Mesendoderm (in vitro differentiated cells): ENCODE measurements around the gene RAB44.

ENCODE experiments used
- DNase-seq: peaks from one replicate; pipeline ENCODE4 v3.0.0; 2013
- H2AK5ac ChIP-seq: 2 replicates; pipeline ENCODE4 v1.6.1; 2013; ENCODE audit warnings: low read length, inconsistent platforms
- H2BK120ac ChIP-seq: 2 replicates; pipeline ENCODE4 v1.6.1; 2013; ENCODE audit warnings: low read depth, mild to moderate bottlenecking, low read length, moderate library complexity, mixed read lengths
- H2BK15ac ChIP-seq: replicated peaks from 2 replicates; pipeline ENCODE4 v1.6.1; 2013; ENCODE audit warnings: low read depth, mild to moderate bottlenecking, moderate library complexity
- H2BK5ac ChIP-seq: 2 replicates; pipeline ENCODE4 v1.6.1; 2013; ENCODE audit warnings: low read length, inconsistent platforms
- H3K18ac ChIP-seq: 2 replicates; pipeline ENCODE4 v1.6.1; 2013; ENCODE audit warnings: mild to moderate bottlenecking, low read length, mixed read lengths
- H3K23ac ChIP-seq: one replicate; pipeline ENCODE4 v1.6.1; 2013; ENCODE audit warnings: low read length
- H3K27ac ChIP-seq: 2 replicates; pipeline ENCODE4 v1.5.1; 2013; ENCODE audit warnings: low read depth, mild to moderate bottlenecking, inconsistent platforms, low read length, moderate library complexity
- H3K27me3 ChIP-seq: 2 replicates; pipeline ENCODE4 v1.6.1; 2013; ENCODE audit warnings: low read length, control low read depth, mild to moderate bottlenecking, inconsistent platforms; ENCODE audit not compliant: insufficient read depth, poor library complexity
- H3K36me3 ChIP-seq: 2 replicates; pipeline ENCODE4 v1.6.1; 2013; ENCODE audit warnings: low read length, inconsistent platforms; ENCODE audit not compliant: control insufficient read depth, insufficient read depth
- H3K4ac ChIP-seq: one replicate; pipeline ENCODE4 v1.6.1; 2013; ENCODE audit warnings: low read depth, mild to moderate bottlenecking, low read length, moderate library complexity
- H3K4me1 ChIP-seq: 2 replicates; pipeline ENCODE4 v1.6.1; 2013; ENCODE audit warnings: low read depth, low read length, inconsistent platforms; ENCODE audit not compliant: control insufficient read depth
- H3K4me2 ChIP-seq: 2 replicates; pipeline ENCODE4 v1.6.1; 2013; ENCODE audit warnings: low read length
- H3K4me3 ChIP-seq: 2 replicates; pipeline ENCODE4 v1.5.1; 2013; ENCODE audit warnings: mild to moderate bottlenecking, low read length
- H3K56ac ChIP-seq: one replicate; pipeline ENCODE4 v1.6.1; 2013; ENCODE audit warnings: low read length
- H3K79me1 ChIP-seq: 2 replicates; pipeline ENCODE4 v1.6.1; 2013; ENCODE audit warnings: low read length, inconsistent platforms
- H3K79me2 ChIP-seq: 2 replicates; pipeline ENCODE4 v1.6.1; 2013; ENCODE audit warnings: mild to moderate bottlenecking, low read length; ENCODE audit not compliant: control insufficient read depth, insufficient read depth
- H3K9ac ChIP-seq: 2 replicates; pipeline ENCODE4 v1.6.1; 2013; ENCODE audit warnings: low read length, inconsistent platforms
- H4K5ac ChIP-seq: one replicate; pipeline ENCODE4 v1.6.1; 2013; ENCODE audit warnings: low read length
- H4K8ac ChIP-seq: one replicate; pipeline ENCODE4 v1.6.1; 2013; ENCODE audit warnings: low read depth, mild to moderate bottlenecking, control low read depth, low read length, moderate library complexity
- WGBS: extraction: QIAGEN DNeasy Blood & Tissue Kit; methylation state at CpG from one replicate; pipeline ENCODE4 v1.1.7; 2013; ENCODE audit warnings: low lambda C conversion rate, missing lambda C conversion rate; ENCODE audit not compliant: insufficient coverage; ENCODE audit errors: extremely low coverage; 5-methylcytosine and 5-hydroxymethylcytosine counted together

RAB44 gene

DNA sequence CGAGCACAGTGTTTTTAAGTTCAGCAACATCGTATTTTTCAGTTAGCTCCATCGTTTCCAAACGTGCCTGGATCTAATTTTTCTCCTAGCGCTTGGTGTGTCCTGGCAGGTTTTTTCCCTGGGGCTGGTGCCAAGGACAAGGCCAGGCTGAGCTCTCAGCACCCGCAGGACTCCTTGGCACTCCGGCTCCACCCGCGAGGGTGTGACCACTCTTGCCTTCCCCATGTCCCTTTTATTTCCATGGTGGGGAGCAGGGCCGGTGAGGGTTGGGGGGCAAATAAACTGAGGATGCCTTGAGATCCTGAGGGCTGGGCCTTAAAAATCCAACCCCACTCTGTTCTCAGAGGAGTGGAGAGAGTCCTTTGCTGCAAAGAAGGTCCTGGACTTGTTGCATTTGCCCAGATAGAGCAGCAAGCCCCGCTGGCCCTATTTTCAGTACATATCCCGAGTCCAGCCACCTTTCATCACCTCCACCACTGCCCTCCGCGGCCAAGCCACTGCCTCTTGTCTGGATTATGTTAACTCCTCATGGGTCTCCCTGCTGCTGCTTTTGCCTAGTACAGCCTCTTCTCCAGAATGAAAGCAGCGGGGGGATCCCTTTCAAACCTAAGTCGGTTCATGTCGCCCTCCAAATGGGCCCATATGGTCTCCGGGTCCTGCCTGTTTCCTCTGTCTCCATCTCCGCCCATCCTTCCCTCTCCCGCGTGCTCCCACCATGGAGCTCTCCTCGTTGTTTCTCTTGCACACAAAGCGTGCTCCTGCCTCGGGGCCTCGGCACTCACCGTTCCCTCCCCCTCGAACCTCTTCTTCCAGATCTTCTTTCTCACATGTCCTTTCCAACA is 4.5 kb upstream of the RAB44 start:
- H2AK5ac ChIP-seq: no peak overlapping the region
- no peak overlapping the region for H4K8ac ChIP-seq
- H3K18ac ChIP-seq: no peak overlapping the region
- H4K5ac ChIP-seq: no peak overlapping the region
- H3K79me2 ChIP-seq: no peaks in the 10 kb centered on the region
- no peak overlapping the region for H3K56ac ChIP-seq
- no peak overlapping the region for H3K4ac ChIP-seq
- H3K27me3 ChIP-seq: no peaks in the 10 kb centered on the region
- no peaks in the 10 kb centered on the region for H3K36me3 ChIP-seq
- H3K4me3 ChIP-seq: no peak overlapping the region
- DNase-seq: no peak
- H3K9ac ChIP-seq: no peak overlapping the region
- no peak overlapping the region for H2BK120ac ChIP-seq
- H2BK5ac ChIP-seq: no peak overlapping the region
- no peak overlapping the region for H3K4me2 ChIP-seq
- H3K79me1 ChIP-seq: no peaks in the 10 kb centered on the region
- H3K27ac ChIP-seq: no peak overlapping the region
- no CpG with 5 or more reads among the region's 27 CpGs for WGBS
- no peak overlapping the region for H2BK15ac ChIP-seq
- no peak overlapping the region for H3K23ac ChIP-seq
- no peaks in the 10 kb centered on the region for H3K4me1 ChIP-seq

DNA sequence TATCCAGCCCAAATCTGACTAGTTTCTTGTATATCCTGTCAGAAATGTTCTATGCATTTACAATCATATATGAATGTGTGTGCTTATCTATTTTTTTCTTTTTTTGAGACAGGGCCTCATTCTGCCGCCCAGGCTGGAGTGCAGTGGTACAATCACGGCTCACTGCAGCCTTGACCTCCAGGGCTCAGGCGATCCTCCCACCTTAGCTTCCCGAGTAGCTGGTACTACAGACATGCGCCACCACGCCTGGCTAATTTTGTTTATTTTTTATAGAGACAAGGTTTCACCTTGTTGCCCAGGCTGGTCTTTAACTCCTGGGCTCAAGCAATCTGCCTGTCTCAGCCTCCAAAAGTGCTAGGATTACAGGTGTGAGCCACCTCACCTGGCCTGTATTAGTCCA is 3.0 kb upstream of the RAB44 start:
- no peak overlapping the region for H4K8ac ChIP-seq

DNA sequence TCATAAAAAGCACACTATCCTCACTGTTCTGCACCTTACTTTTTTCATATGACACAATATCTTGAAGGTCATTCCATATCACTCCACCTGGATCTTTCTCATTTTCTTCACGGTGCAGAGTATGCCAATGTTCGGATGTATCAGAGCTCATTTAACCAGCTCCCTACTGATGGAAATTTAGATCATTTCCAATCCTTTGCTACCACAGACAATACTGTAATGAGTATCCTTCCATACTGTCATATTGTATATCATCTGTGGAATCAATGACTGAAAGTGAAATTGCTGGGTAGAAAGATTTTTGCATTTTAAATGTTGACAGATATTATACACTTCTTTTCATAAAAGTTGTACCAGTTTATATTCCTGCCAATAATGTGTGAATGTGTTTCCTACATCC is 2.2 kb upstream of the RAB44 start:
- Histone ChIP-seq H3K56ac (no peak overlapping the region), H3K4me3 (no peak overlapping the region), H3K79me1 (no peaks in the 10 kb centered on the region), H3K23ac (no peak overlapping the region), H3K36me3 (no peaks in the 10 kb centered on the region), H4K5ac (no peak overlapping the region), H3K27ac (no peak overlapping the region), H2AK5ac (no peak overlapping the region), H3K4ac (no peak overlapping the region), H4K8ac (no peak overlapping the region), H3K4me1 (no peaks in the 10 kb centered on the region), H3K4me2 (no peak overlapping the region), H3K79me2 (no peaks in the 10 kb centered on the region), H3K9ac (no peak overlapping the region), H2BK5ac (no peak overlapping the region), H2BK15ac (no peak overlapping the region), H2BK120ac (no peak overlapping the region), H3K18ac (no peak overlapping the region), H3K27me3 (no peaks in the 10 kb centered on the region)
- no CpG with 5 or more reads among the region's 2 CpGs for WGBS
- no peak for DNase-seq

More for the DNA sequence above, 3.0 kb upstream of the RAB44 start:
- Histone ChIP-seq H3K79me1 (no peaks in the 10 kb centered on the region), H3K4me3 (no peak overlapping the region), H3K4me1 (no peaks in the 10 kb centered on the region), H3K27ac (no peak overlapping the region), H3K18ac (no peak overlapping the region), H2BK120ac (no peak overlapping the region), H3K79me2 (no peaks in the 10 kb centered on the region), H2BK5ac (no peak overlapping the region), H3K36me3 (no peaks in the 10 kb centered on the region), H3K9ac (no peak overlapping the region), H3K4ac (no peak overlapping the region), H2BK15ac (no peak overlapping the region), H3K23ac (no peak overlapping the region), H3K27me3 (no peaks in the 10 kb centered on the region), H3K56ac (no peak overlapping the region), H3K4me2 (no peak overlapping the region), H4K5ac (no peak overlapping the region), H2AK5ac (no peak overlapping the region)
- no CpG with 5 or more reads among the region's 6 CpGs for WGBS
- DNase-seq: no peak

DNA sequence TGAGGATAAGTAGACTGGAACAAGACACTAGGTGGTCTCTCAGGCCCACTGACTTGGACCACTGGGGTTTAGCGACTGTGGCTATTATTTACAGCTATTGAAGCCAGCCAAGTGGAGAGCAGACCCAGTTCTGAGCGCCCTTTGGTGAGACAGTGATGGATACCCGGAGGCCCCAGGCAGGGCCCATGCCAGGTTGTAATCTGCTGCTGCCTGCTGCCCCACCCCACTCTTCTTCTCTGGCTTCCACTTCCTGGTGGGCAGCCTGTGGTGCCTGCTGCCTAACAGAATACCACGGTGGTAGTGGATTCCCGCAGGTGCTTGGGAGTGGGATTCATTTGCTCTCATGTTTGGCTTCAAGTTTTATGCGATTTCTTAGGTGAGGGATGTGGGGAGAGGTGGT is 570 bp downstream of the RAB44 start:
- H3K4me1 ChIP-seq: no peaks in the 10 kb centered on the region
- no peaks in the 10 kb centered on the region for H3K36me3 ChIP-seq
- no peak overlapping the region for H2BK15ac ChIP-seq
- no peak overlapping the region for H3K56ac ChIP-seq
- H2AK5ac ChIP-seq: no peak overlapping the region
- no peak overlapping the region for H3K4ac ChIP-seq
- no peak overlapping the region for H2BK5ac ChIP-seq
- H3K23ac ChIP-seq: no peak overlapping the region
- H4K5ac ChIP-seq: no peak overlapping the region
- DNase-seq: no peak
- no peak overlapping the region for H3K4me3 ChIP-seq
- no peaks in the 10 kb centered on the region for H3K79me1 ChIP-seq
- no peak overlapping the region for H3K27ac ChIP-seq
- no peak overlapping the region for H3K9ac ChIP-seq
- no peak overlapping the region for H4K8ac ChIP-seq
- H3K4me2 ChIP-seq: no peak overlapping the region
- H3K79me2 ChIP-seq: no peaks in the 10 kb centered on the region
- no CpG with 5 or more reads among the region's 6 CpGs for WGBS
- H2BK120ac ChIP-seq: no peak overlapping the region
- no peaks in the 10 kb centered on the region for H3K27me3 ChIP-seq
- no peak overlapping the region for H3K18ac ChIP-seq

DNA sequence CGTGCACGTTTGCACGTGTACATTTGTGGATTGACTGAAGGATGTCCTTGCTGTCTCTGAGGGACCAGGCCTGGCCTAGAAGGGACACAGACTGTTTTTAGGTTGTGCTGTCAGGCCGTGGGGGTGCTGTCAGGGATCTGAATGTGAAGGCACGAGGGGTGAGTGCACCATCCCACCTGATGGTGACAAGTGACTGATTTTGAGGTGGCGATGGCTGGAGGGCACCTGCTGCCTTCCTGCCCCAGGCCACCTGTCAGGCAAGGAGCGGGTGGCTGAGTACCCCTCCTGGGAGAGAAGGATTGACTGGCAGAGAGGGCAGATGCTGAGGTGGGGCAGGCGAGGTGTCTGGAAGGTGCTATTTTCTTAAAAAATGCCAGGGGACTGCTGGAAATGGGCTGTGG is 1.2 kb downstream of the RAB44 start:
- H4K8ac ChIP-seq: no peak overlapping the region
- no CpG with 5 or more reads among the region's 8 CpGs for WGBS
- H3K27ac ChIP-seq: no peak overlapping the region
- H4K5ac ChIP-seq: no peak overlapping the region
- H3K9ac ChIP-seq: no peak overlapping the region
- H3K23ac ChIP-seq: no peak overlapping the region
- no peaks in the 10 kb centered on the region for H3K79me1 ChIP-seq
- H3K4me2 ChIP-seq: no peak overlapping the region
- no peak overlapping the region for H2BK120ac ChIP-seq
- DNase-seq: no peak
- H3K4me3 ChIP-seq: no peak overlapping the region
- H3K56ac ChIP-seq: no peak overlapping the region
- no peak overlapping the region for H3K18ac ChIP-seq
- no peaks in the 10 kb centered on the region for H3K4me1 ChIP-seq
- no peaks in the 10 kb centered on the region for H3K27me3 ChIP-seq
- H2BK5ac ChIP-seq: no peak overlapping the region
- no peak overlapping the region for H2BK15ac ChIP-seq
- no peak overlapping the region for H3K4ac ChIP-seq
- no peaks in the 10 kb centered on the region for H3K79me2 ChIP-seq
- no peaks in the 10 kb centered on the region for H3K36me3 ChIP-seq
- no peak overlapping the region for H2AK5ac ChIP-seq

DNA sequence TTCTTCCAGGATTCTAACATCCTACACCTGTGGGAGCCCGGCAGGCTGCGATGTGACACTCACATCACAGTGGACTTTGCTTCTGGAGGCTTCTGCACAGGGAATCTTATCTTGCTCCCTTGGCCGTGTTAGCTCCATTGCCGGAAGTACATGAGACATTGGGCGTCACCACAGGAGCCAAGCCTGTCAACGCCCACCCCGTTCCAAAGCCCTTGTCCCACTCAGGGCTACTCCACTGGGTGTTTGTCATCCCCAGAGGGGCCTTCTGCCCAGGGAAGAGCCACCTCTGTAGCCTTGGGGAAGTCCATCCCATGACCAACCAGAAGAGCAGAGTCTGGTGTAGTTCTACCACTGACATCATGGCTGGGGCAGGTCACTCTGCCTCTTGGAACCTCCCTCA is 1.7 kb downstream of the RAB44 start:
- Histone ChIP-seq H3K27ac (no peak overlapping the region), H4K5ac (no peak overlapping the region)

More for the DNA sequence above, 1.7 kb downstream of the RAB44 start:
- Histone ChIP-seq H3K4me2 (no peak overlapping the region), H3K18ac (no peak overlapping the region), H4K8ac (no peak overlapping the region), H2BK15ac (no peak overlapping the region), H2AK5ac (no peak overlapping the region), H3K79me2 (no peaks in the 10 kb centered on the region), H3K36me3 (no peaks in the 10 kb centered on the region), H3K4ac (no peak overlapping the region), H2BK120ac (no peak overlapping the region), H3K79me1 (no peaks in the 10 kb centered on the region), H3K9ac (no peak overlapping the region), H2BK5ac (no peak overlapping the region), H3K27me3 (no peaks in the 10 kb centered on the region), H3K23ac (no peak overlapping the region), H3K4me1 (no peaks in the 10 kb centered on the region), H3K56ac (no peak overlapping the region), H3K4me3 (no peak overlapping the region)
- WGBS: no CpG with 5 or more reads among the region's 7 CpGs
- DNase-seq: no peak
